NCI-H774 (cell line): ENCODE measurements around the gene AGAP1.

Experiments used
- DNase-seq: peaks from one replicate; lab custom pipeline; 2025; lab: John Stamatoyannopoulos, UW

AGAP1 gene

GRCh38 chr2:235569837-235570236 is 76.0 kb downstream of the AGAP1 start:
- DNase-seq, result no peak

GRCh38 chr2:235570256-235570655 is 76.4 kb downstream of the AGAP1 start:
- DNase-seq, result no peak

GRCh38 chr2:235570966-235571692 is 77.3 kb downstream of the AGAP1 start:
- DNase-seq, result no peak

GRCh38 chr2:235572592-235572991 is 78.7 kb downstream of the AGAP1 start:
- DNase-seq, result no peak

GRCh38 chr2:235573331-235574221 is 79.7 kb downstream of the AGAP1 start:
- no peak for DNase-seq

- no peak for DNase-seq
These were observed 81.6 kb downstream of the AGAP1 start for GRCh38 chr2:235575431-235575830.

GRCh38 chr2:235575904-235576303 is 82.1 kb downstream of the AGAP1 start:
- no peak for DNase-seq

- DNase-seq, result no peak
These were observed 82.6 kb downstream of the AGAP1 start for GRCh38 chr2:235576337-235576910.

GRCh38 chr2:235577404-235578330 is 83.8 kb downstream of the AGAP1 start:
- DNase-seq, result no peak

GRCh38 chr2:235579128-235579527 is 85.3 kb downstream of the AGAP1 start:
- DNase-seq, result no peak

GRCh38 chr2:235580426-235581157 is 86.7 kb downstream of the AGAP1 start:
- DNase-seq, result no peak

GRCh38 chr2:235582081-235582686 is 88.3 kb downstream of the AGAP1 start:
- no peak for DNase-seq

GRCh38 chr2:235582729-235583128 is 88.9 kb downstream of the AGAP1 start:
- DNase-seq, result no peak

GRCh38 chr2:235583144-235583543 is 89.3 kb downstream of the AGAP1 start:
- no peak for DNase-seq

- no peak for DNase-seq
These were observed 90.2 kb downstream of the AGAP1 start for GRCh38 chr2:235583925-235584637.

GRCh38 chr2:235584638-235585007 is 90.8 kb downstream of the AGAP1 start:
- DNase-seq, result no peak

GRCh38 chr2:235587202-235587601 is 93.4 kb downstream of the AGAP1 start:
- DNase-seq, result no peak

GRCh38 chr2:235588750-235589149 is 94.9 kb downstream of the AGAP1 start:
- no peak for DNase-seq

GRCh38 chr2:235591231-235591730 is 97.4 kb downstream of the AGAP1 start:
- DNase-seq, result no peak

GRCh38 chr2:235591921-235592320 is 98.1 kb downstream of the AGAP1 start:
- DNase-seq, result no peak
